Measurements from ENCODE around the gene KIF3A. TPM values are rescaled to one million over a fixed set of nuclear protein-coding genes. Genes with fewer than 3 reads are reported as not detected.

Gene KIF3A
- total RNA-seq, 1 donor from 2014 or later = 27.4 TPM

DNA sequence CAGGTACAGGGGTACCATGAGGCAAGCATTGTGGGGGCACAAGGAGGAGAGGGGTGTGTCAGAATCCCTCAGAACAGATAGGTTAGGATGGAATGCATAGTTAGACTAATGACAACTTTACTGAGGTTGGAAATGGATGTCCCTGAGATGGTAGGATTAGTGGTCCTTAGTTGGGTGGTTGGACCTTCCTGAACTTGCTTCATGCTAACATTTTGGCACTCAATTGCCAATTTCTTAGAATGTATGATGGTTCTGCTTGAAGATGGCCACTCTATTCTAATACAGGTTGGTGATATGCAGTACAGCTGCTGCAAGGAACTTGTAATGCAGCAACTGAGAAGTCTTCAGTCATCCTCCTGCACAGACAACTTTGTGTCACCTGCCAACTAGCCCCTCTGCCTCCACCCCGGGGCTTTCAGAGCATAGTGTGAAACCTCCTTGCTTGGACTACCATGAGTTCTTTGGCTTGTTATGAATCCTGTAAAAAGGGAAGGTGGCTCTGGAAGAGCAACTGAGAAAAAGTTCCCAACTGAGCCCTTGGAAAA is 15.3 kb upstream of the KIF3A start:
- Mint-ChIP-seq H3K36me3 (peaks cover 2% of the 10 kb centered on the region), H3K4me3 (no peak overlapping the region), H3K4me1 (no peaks in the 10 kb centered on the region), H3K27me3 (ENCODE audit: low read depth) (peaks cover 22% of the 10 kb centered on the region), H3K27ac (no peak overlapping the region), H3K9me3 (no peaks in the 10 kb centered on the region)
- TF ChIP-seq, protein P1, sequence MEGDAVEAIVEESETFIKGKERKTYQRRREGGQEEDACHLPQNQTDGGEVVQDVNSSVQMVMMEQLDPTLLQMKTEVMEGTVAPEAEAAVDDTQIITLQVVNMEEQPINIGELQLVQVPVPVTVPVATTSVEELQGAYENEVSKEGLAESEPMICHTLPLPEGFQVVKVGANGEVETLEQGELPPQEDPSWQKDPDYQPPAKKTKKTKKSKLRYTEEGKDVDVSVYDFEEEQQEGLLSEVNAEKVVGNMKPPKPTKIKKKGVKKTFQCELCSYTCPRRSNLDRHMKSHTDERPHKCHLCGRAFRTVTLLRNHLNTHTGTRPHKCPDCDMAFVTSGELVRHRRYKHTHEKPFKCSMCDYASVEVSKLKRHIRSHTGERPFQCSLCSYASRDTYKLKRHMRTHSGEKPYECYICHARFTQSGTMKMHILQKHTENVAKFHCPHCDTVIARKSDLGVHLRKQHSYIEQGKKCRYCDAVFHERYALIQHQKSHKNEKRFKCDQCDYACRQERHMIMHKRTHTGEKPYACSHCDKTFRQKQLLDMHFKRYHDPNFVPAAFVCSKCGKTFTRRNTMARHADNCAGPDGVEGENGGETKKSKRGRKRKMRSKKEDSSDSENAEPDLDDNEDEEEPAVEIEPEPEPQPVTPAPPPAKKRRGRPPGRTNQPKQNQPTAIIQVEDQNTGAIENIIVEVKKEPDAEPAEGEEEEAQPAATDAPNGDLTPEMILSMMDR (IDR thresholded peaks at IDR 0.05; ENCODE audit: unreplicated experiment) = no peak
- no peak for DNase-seq (ENCODE audit: low spot score in 2 of 2, unreplicated experiment in 2 of 2)

DNA sequence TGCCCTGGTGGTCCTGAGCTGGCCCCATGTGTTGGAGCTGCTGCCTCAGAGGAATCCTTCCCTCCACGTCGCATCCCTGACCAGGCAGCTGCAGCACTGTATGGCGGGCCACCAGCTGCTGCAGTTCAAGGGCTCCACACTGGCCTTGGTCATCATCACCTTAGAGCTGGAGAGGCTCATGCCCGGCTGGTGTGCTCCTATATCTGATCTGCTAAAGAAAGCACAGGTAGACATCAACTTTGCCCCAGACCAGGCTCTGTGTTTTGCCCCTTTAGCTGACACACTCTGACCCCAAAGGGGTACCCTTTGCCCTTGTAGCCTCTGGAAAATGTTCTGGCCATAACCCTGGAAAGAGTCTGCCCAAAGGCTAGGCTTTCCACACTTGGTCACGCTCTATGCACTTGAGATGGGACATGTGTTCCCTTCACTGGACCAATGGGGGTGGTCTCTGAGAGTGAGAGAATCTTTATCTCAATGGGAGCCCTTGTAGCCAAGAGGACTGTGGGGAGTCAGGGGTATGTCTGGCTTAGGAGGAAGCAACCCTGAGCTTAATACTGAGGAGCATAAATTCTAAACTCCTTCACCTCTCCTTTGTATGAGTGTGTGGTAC is 14.7 kb upstream of the KIF3A start:
- TF ChIP-seq, protein P1 (IDR thresholded peaks at IDR 0.05; ENCODE audit: unreplicated experiment) = no peak
- Mint-ChIP-seq H3K27ac (no peak overlapping the region), H3K36me3 (no peaks in the 10 kb centered on the region), H3K9me3 (no peaks in the 10 kb centered on the region), H3K4me1 (no peaks in the 10 kb centered on the region), H3K27me3 (ENCODE audit: low read depth) (peaks cover 22% of the 10 kb centered on the region), H3K4me3 (no peak overlapping the region)
- DNase-seq (ENCODE audit: low spot score in 2 of 2, unreplicated experiment in 2 of 2) = no peak

DNA sequence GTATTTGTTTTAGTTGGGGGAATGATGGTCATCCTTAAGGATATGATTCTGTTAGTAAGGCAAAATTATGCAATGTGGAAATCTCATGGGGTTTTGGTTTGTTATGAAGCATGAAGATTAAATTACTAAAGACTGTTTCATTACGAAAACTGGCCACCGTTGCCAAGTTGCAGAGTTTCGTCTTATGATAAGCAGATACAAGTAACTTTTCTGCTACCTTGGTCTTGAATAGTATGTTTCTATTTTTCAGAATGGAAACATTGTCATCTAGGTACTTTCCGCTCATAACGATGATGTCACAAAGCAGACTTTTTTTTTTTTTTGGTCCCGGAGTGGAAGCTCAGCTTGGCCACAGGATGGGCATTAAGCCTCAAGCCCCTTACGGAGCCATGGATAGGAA is 14.1 kb upstream of the KIF3A start:
- peaks cover 24% of the 10 kb centered on the region for H3K27me3 Mint-ChIP-seq (ENCODE audit: low read depth)
- DNase-seq (ENCODE audit: low spot score in 2 of 2, unreplicated experiment in 2 of 2) = no peak
- H3K27ac Mint-ChIP-seq = no peak overlapping the region

DNA sequence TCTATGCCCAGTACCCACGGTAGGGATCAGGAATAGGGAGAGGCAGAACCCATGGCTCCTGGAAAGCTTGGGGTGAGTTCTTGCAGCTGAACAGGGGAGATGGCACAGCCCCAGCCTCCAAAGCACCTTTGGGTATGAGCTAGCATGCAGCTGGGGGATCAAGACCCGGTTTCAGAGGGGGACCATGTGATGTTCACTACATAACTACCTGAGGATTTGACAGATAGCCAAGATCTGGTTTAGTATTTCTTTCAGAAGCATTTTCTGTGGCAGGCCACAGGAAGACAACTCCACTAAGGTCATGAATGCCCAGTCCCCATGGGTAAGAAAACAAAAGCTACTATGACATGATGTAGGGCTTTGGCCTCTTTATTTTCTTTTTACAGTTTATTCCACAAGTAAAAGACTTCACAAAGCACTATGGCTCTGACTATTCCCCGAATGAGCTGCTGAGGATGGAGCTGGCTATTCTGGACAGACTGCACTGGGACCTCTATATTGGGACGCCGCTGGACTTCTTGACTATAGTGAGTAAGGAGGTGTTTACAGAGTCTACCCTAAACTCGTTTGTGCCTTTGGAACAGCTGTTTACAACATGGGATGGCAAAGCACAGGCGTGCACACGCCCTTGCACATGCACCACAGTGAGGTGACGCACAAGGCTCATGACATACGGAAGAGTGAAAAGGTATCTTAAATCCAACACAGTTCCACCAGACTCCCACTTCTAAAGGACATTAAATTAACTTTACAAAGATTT is 13.3 kb upstream of the KIF3A start:
- TF ChIP-seq, protein P1 (IDR thresholded peaks at IDR 0.05; ENCODE audit: unreplicated experiment) = no peak
- Mint-ChIP-seq H3K36me3 (no peaks in the 10 kb centered on the region), H3K27me3 (ENCODE audit: low read depth) (peaks cover 31% of the 10 kb centered on the region), H3K4me1 (no peaks in the 10 kb centered on the region), H3K27ac (no peak overlapping the region), H3K4me3 (no peak overlapping the region), H3K9me3 (no peaks in the 10 kb centered on the region)
- no peak for DNase-seq (ENCODE audit: low spot score in 2 of 2, unreplicated experiment in 2 of 2)

More for the DNA sequence above, 14.1 kb upstream of the KIF3A start:
- no peaks in the 10 kb centered on the region for H3K36me3 Mint-ChIP-seq
- H3K9me3 Mint-ChIP-seq = no peaks in the 10 kb centered on the region
- H3K4me1 Mint-ChIP-seq = no peaks in the 10 kb centered on the region
- no peak overlapping the region for H3K4me3 Mint-ChIP-seq
- TF ChIP-seq, protein P1 (IDR thresholded peaks at IDR 0.05; ENCODE audit: unreplicated experiment) = no peak

DNA sequence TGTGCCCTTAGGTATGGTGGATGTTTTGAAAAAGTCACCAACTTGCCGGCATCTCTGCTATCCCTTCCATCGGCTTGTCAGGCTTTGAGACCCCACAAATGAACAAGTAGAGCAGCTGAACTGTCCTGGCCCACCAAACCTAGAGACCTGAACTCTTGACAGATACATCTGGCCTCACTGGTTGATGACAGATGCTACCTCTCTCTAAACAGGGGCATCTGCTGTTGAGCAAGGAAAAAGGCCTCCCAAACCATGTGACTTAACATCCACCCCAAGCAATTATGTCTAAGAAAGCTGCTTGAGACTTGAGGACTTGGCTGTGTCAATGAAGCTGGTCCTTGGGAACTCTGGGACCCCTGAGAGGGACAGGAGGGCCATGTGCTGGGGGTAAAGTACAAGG is 12.2 kb upstream of the KIF3A start:
- Mint-ChIP-seq H3K27me3 (ENCODE audit: low read depth) (peaks cover 41% of the 10 kb centered on the region), H3K36me3 (no peaks in the 10 kb centered on the region), H3K4me3 (no peak overlapping the region), H3K4me1 (no peaks in the 10 kb centered on the region), H3K9me3 (no peaks in the 10 kb centered on the region), H3K27ac (no peak overlapping the region)
- no peak for DNase-seq (ENCODE audit: low spot score in 2 of 2, unreplicated experiment in 2 of 2)
- TF ChIP-seq, protein P1 (IDR thresholded peaks at IDR 0.05; ENCODE audit: unreplicated experiment) = no peak
